OCI-LY3 (cell line): ENCODE measurements around the gene SLC26A9.

Source experiments
- H2AFZ ChIP-seq: fragments of 200-600, 300-600 bp; shearing (Covaris generic); 2 replicates; pipeline ENCODE4 v1.6.0; 2014; ENCODE audit warnings: antibody characterized with exemption, low read depth, low read length
- H3K27ac ChIP-seq: fragments of 200-600, 300-600 bp; sonication (generic); 2 replicates; pipeline ENCODE4 v1.5.1; 2014; ENCODE audit warnings: mild to moderate bottlenecking, low read length, moderate library complexity, mixed read lengths
- H3K27me3 ChIP-seq: fragments of 200-600, 300-600 bp; sonication (generic); 2 replicates; pipeline ENCODE4 v1.6.1; 2014; ENCODE audit warnings: low read depth, low read length, mixed read lengths
- H3K36me3 ChIP-seq: fragments of 200-600, 300-600 bp; sonication (generic); replicated peaks from 2 replicates; pipeline ENCODE3; 2014; ENCODE audit warnings: low read depth, low read length, mixed read lengths
- H3K4me1 ChIP-seq: fragments of 300-600, 200-600 bp; sonication (generic); 2 replicates; pipeline ENCODE4 v1.6.1; 2014; ENCODE audit warnings: low read length, mixed read lengths
- H3K4me2 ChIP-seq: fragments of 200-600, 300-600 bp; sonication (generic); 2 replicates; pipeline ENCODE4 v1.6.1; 2014; ENCODE audit warnings: low read length, mixed read lengths
- H3K4me3 ChIP-seq: fragments of 300-600, 200-600 bp; sonication (generic); 2 replicates; pipeline ENCODE4 v1.5.1; 2014; ENCODE audit warnings: antibody characterized with exemption, mild to moderate bottlenecking, low read length, moderate library complexity
- H3K79me2 ChIP-seq: fragments of 300-600, 200-600 bp; shearing (Covaris generic); 2 replicates; pipeline ENCODE4 v1.6.1; 2014; ENCODE audit warnings: mild to moderate bottlenecking, low read length, mixed read lengths
- H3K9ac ChIP-seq: fragments of 300-600, 200-600 bp; shearing (Covaris generic); 2 replicates; pipeline ENCODE4 v1.6.0; 2014; ENCODE audit warnings: mild to moderate bottlenecking, low read length, moderate library complexity
- H3K9me3 ChIP-seq: fragments of 200-600, 300-600 bp; shearing (Covaris generic); 2 replicates; pipeline ENCODE4 v1.6.1; 2014; ENCODE audit warnings: low read length, mixed read lengths; ENCODE audit not compliant: insufficient read depth
- H4K20me1 ChIP-seq: fragments of 200-600, 300-600 bp; sonication (generic); 2 replicates; pipeline ENCODE4 v1.6.1; 2016; ENCODE audit warnings: low read length, mixed read lengths; ENCODE audit not compliant: insufficient read depth
- EZH2phosphoT487 ChIP-seq: fragments of 200-600 bp; shearing (Covaris generic); IDR thresholded peaks from 2 replicates; pipeline ENCODE4 v1.6.1; 2018; ENCODE audit warnings: antibody characterized with exemption, mixed run types, low read depth
- TF ChIP-seq, protein P1 (sequence below): fragments of 200-600, 300-600 bp; sonication (generic); IDR thresholded peaks from 2 replicates; pipeline ENCODE4 v1.5.1; 2014; ENCODE audit warnings: antibody characterized with exemption, low read length, low read depth

SLC26A9 gene

DNA sequence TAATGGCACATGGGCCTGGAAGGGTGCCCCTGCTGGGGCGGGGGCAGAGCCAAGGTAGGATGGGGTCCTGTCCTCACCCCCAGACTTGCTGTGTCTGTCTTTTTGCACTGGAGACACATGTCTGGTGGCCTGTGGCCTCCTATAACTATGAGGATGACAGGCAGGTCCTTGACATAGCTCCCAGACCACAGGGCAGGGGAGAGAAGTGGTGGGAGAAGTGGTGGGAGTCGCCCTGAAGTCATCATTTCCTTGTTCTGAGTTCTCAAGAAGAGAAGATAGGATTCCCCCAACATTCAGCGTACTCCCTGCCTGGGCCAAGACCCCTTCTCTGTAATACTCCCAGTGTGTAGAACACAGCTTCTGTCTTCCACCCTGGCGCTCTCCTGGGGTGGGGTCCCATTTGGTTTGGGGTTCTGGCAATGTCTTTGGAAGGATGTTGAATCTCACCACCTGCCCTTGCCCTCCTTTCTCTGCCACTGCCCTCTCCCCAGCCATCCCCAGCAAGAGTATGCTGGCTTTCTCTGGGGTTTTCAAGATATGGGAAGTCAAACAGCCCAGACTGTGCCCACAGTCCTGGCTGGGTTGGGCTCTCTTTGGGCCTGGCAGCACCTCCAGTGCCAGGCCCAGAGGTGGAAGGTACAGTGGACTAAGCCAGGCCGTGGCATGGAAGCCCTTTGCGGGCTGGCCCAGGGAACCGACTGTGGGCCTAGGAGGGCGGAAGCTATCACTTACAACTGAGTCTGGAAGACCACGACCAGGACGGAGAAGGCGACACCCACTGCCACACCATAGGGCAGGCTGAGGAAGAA is 19.4 kb downstream of the SLC26A9 start:
- no peaks in the 10 kb centered on the region for H3K27me3 ChIP-seq
- no peaks in the 10 kb centered on the region for H3K79me2 ChIP-seq
- no peak overlapping the region for H3K4me3 ChIP-seq
- H3K9me3 ChIP-seq, result no peaks in the 10 kb centered on the region
- TF ChIP-seq, protein P1, sequence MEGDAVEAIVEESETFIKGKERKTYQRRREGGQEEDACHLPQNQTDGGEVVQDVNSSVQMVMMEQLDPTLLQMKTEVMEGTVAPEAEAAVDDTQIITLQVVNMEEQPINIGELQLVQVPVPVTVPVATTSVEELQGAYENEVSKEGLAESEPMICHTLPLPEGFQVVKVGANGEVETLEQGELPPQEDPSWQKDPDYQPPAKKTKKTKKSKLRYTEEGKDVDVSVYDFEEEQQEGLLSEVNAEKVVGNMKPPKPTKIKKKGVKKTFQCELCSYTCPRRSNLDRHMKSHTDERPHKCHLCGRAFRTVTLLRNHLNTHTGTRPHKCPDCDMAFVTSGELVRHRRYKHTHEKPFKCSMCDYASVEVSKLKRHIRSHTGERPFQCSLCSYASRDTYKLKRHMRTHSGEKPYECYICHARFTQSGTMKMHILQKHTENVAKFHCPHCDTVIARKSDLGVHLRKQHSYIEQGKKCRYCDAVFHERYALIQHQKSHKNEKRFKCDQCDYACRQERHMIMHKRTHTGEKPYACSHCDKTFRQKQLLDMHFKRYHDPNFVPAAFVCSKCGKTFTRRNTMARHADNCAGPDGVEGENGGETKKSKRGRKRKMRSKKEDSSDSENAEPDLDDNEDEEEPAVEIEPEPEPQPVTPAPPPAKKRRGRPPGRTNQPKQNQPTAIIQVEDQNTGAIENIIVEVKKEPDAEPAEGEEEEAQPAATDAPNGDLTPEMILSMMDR, result no peak
- TF ChIP-seq EZH2phosphoT487, result no peak
- no peak overlapping the region for H3K4me2 ChIP-seq
- H3K4me1 ChIP-seq, result peaks cover 22% of the 10 kb centered on the region
- H2AFZ ChIP-seq, result no peak overlapping the region
- H3K27ac ChIP-seq, result no peak overlapping the region
- no peak overlapping the region for H3K9ac ChIP-seq
- no peaks in the 10 kb centered on the region for H4K20me1 ChIP-seq
- H3K36me3 ChIP-seq, result no peaks in the 10 kb centered on the region

GRCh38 chr1:205922806-205923205 is 20.4 kb downstream of the SLC26A9 start:
- no peak overlapping the region for H3K4me3 ChIP-seq
- no peak overlapping the region for H3K9ac ChIP-seq
- no peaks in the 10 kb centered on the region for H3K36me3 ChIP-seq
- no peaks in the 10 kb centered on the region for H3K79me2 ChIP-seq
- TF ChIP-seq, protein P1, result no peak
- no peak for TF ChIP-seq EZH2phosphoT487
- no peaks in the 10 kb centered on the region for H4K20me1 ChIP-seq
- no peaks in the 10 kb centered on the region for H3K9me3 ChIP-seq
- H3K27me3 ChIP-seq, result no peaks in the 10 kb centered on the region
- peaks cover 27% of the 10 kb centered on the region for H3K4me1 ChIP-seq
- H2AFZ ChIP-seq, result no peak overlapping the region
- H3K27ac ChIP-seq, result no peak overlapping the region
- no peak overlapping the region for H3K4me2 ChIP-seq

GRCh38 chr1:205922314-205922713 is 20.9 kb downstream of the SLC26A9 start:
- no peak overlapping the region for H3K4me2 ChIP-seq
- TF ChIP-seq EZH2phosphoT487, result no peak
- TF ChIP-seq, protein P1, result no peak

GRCh38 chr1:205921570-205921909 is 21.7 kb downstream of the SLC26A9 start:
- Histone ChIP-seq H3K27ac (no peak overlapping the region), H3K9me3 (no peaks in the 10 kb centered on the region), H3K27me3 (no peaks in the 10 kb centered on the region), H3K36me3 (no peaks in the 10 kb centered on the region), H3K79me2 (no peaks in the 10 kb centered on the region), H3K9ac (no peak overlapping the region), H3K4me1 (peaks cover 31% of the 10 kb centered on the region), H2AFZ (no peak overlapping the region), H3K4me3 (no peak overlapping the region), H4K20me1 (no peaks in the 10 kb centered on the region), H3K4me2 (no peak overlapping the region)
- TF ChIP-seq, protein P1, result no peak
- no peak for TF ChIP-seq EZH2phosphoT487

More at GRCh38 chr1:205922314-205922713, 20.9 kb downstream of the SLC26A9 start:
- no peak overlapping the region for H3K4me3 ChIP-seq
- no peaks in the 10 kb centered on the region for H3K36me3 ChIP-seq
- no peak overlapping the region for H3K9ac ChIP-seq
- no peaks in the 10 kb centered on the region for H3K79me2 ChIP-seq
- no peaks in the 10 kb centered on the region for H3K9me3 ChIP-seq
- H2AFZ ChIP-seq, result no peak overlapping the region
- peaks cover 30% of the 10 kb centered on the region for H3K4me1 ChIP-seq
- H3K27ac ChIP-seq, result no peak overlapping the region
- H3K27me3 ChIP-seq, result no peaks in the 10 kb centered on the region
- no peaks in the 10 kb centered on the region for H4K20me1 ChIP-seq
